ENCODE measurements around the gene HSPA4L.

Gene HSPA4L

GRCh38 chr4:127782275-127783025 lies at the start of gene HSPA4L:
Gene HSPA4L (plus strand): TSS chr4:127782322. CDS start chr4:127782551, 229 bp downstream.
- Histone ChIP-seq H3K4me1 (ENCODE audit: control insufficient read depth, insufficient read depth, low read length, unreplicated experiment) (peaks cover 8% of the 10 kb centered on the region), H2AFZ (ENCODE audit: low read length, unreplicated experiment) (peak within 1 kb of the TSS; percentile 91), H3K36me3 (ENCODE audit: insufficient read depth, low read length) (no peaks in the 10 kb centered on the region), H3K79me2 (ENCODE audit: control insufficient read depth, insufficient read depth, low read length, unreplicated experiment) (no peaks in the 10 kb centered on the region), H3K4me3 (ENCODE audit: low read depth, low read length) (peak within 1 kb of the TSS; percentile 96), H3K27me3 (ENCODE audit: insufficient read depth, low read length) (no peaks in the 10 kb centered on the region), H3K27ac (ENCODE audit: low read depth, low read length) (peak within 1 kb of the TSS; percentile 78)

DNA sequence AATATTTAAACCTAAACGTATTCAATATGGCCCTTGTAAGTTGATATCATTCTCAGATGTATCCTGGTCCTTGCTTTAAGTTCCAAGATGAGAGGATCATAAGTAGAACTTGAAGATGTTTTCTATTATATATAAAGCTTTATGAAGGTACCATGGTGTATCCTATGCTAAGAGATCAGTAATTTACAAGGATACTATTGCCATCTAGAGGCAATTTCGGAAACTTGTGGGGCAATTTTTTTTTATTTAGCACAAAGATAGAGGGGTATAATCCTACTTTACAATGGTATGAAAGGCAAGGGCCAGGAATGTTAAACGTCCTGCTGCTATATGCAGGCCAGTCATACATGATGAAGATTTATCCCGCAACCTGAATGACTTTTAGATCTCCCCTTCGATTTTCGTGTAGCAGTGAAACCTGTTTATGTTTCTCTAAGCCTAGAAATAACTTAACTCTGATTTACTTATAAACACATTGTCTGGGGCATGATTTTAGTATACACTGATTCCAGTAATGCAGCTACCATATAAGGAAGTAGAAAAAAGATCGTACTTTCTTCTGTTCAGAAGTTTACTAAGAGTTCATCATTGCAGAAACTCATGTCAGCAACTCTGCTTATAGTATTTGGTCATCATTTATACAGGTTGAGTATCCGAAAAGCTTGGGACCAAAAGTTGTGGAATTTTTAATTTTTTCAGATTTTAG lies 49.3 kb upstream of the HSPA4L start:
- Histone ChIP-seq H3K27ac (ENCODE audit: low read depth, low read length) (no peak overlapping the region), H2AFZ (ENCODE audit: low read length, unreplicated experiment) (peak overlapping the region; percentile 72), H3K79me2 (ENCODE audit: control insufficient read depth, insufficient read depth, low read length, unreplicated experiment) (no peaks in the 10 kb centered on the region), H3K27me3 (ENCODE audit: insufficient read depth, low read length) (no peaks in the 10 kb centered on the region), H3K4me1 (ENCODE audit: control insufficient read depth, insufficient read depth, low read length, unreplicated experiment) (no peaks in the 10 kb centered on the region), H3K4me3 (ENCODE audit: low read depth, low read length) (no peak overlapping the region), H3K36me3 (ENCODE audit: insufficient read depth, low read length) (no peaks in the 10 kb centered on the region)

- H2AFZ ChIP-seq (ENCODE audit: low read length, unreplicated experiment) = no peak overlapping the region
Observed at GRCh38 chr4:127734976-127735375, 47.1 kb upstream of the HSPA4L start.

GRCh38 chr4:127737295-127737694 lies 44.8 kb upstream of the HSPA4L start:
- no peak overlapping the region for H3K4me3 ChIP-seq (ENCODE audit: low read depth, low read length)
- no peaks in the 10 kb centered on the region for H3K36me3 ChIP-seq (ENCODE audit: insufficient read depth, low read length)
- no peaks in the 10 kb centered on the region for H3K27me3 ChIP-seq (ENCODE audit: insufficient read depth, low read length)
- no peak overlapping the region for H3K27ac ChIP-seq (ENCODE audit: low read depth, low read length)
- H2AFZ ChIP-seq (ENCODE audit: low read length, unreplicated experiment) = no peak overlapping the region
- no peaks in the 10 kb centered on the region for H3K79me2 ChIP-seq (ENCODE audit: control insufficient read depth, insufficient read depth, low read length, unreplicated experiment)
- no peaks in the 10 kb centered on the region for H3K4me1 ChIP-seq (ENCODE audit: control insufficient read depth, insufficient read depth, low read length, unreplicated experiment)

More at GRCh38 chr4:127734976-127735375, 47.1 kb upstream of the HSPA4L start:
- Histone ChIP-seq H3K27me3 (ENCODE audit: insufficient read depth, low read length) (no peaks in the 10 kb centered on the region), H3K4me1 (ENCODE audit: control insufficient read depth, insufficient read depth, low read length, unreplicated experiment) (no peaks in the 10 kb centered on the region), H3K27ac (ENCODE audit: low read depth, low read length) (no peak overlapping the region), H3K79me2 (ENCODE audit: control insufficient read depth, insufficient read depth, low read length, unreplicated experiment) (no peaks in the 10 kb centered on the region), H3K36me3 (ENCODE audit: insufficient read depth, low read length) (no peaks in the 10 kb centered on the region), H3K4me3 (ENCODE audit: low read depth, low read length) (no peak overlapping the region)

GRCh38 chr4:127741247-127741646 lies 40.9 kb upstream of the HSPA4L start:
- Histone ChIP-seq H3K27me3 (ENCODE audit: insufficient read depth, low read length) (no peaks in the 10 kb centered on the region), H3K36me3 (ENCODE audit: insufficient read depth, low read length) (no peaks in the 10 kb centered on the region), H3K4me1 (ENCODE audit: control insufficient read depth, insufficient read depth, low read length, unreplicated experiment) (no peaks in the 10 kb centered on the region), H3K27ac (ENCODE audit: low read depth, low read length) (no peak overlapping the region), H3K79me2 (ENCODE audit: control insufficient read depth, insufficient read depth, low read length, unreplicated experiment) (no peaks in the 10 kb centered on the region), H3K4me3 (ENCODE audit: low read depth, low read length) (no peak overlapping the region), H2AFZ (ENCODE audit: low read length, unreplicated experiment) (no peak overlapping the region)

DNA sequence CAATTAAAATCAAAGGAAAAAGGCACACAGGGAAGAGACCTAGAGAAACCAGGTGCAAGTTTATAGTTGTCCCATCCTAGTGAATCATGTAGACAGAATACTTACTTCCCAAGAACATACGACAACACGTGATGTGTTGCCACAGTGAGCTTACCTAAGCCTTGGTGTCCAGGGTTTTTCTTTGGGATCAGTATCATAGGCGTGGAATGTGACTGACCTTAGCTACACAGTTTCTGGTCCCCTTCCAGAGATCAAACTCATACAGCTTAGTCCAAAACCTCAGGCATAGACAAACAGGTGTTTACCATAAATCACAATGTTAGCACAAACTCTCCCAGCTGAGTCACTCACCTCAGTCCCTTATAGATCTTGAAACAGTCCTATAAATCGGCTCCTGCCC lies 34.2 kb upstream of the HSPA4L start:
- H3K27ac ChIP-seq (ENCODE audit: low read depth, low read length) = no peak overlapping the region
- H3K27me3 ChIP-seq (ENCODE audit: insufficient read depth, low read length) = no peaks in the 10 kb centered on the region
- no peaks in the 10 kb centered on the region for H3K4me1 ChIP-seq (ENCODE audit: control insufficient read depth, insufficient read depth, low read length, unreplicated experiment)
- H2AFZ ChIP-seq (ENCODE audit: low read length, unreplicated experiment) = no peak overlapping the region
- H3K4me3 ChIP-seq (ENCODE audit: low read depth, low read length) = no peak overlapping the region
- no peaks in the 10 kb centered on the region for H3K79me2 ChIP-seq (ENCODE audit: control insufficient read depth, insufficient read depth, low read length, unreplicated experiment)
- no peaks in the 10 kb centered on the region for H3K36me3 ChIP-seq (ENCODE audit: insufficient read depth, low read length)

DNA sequence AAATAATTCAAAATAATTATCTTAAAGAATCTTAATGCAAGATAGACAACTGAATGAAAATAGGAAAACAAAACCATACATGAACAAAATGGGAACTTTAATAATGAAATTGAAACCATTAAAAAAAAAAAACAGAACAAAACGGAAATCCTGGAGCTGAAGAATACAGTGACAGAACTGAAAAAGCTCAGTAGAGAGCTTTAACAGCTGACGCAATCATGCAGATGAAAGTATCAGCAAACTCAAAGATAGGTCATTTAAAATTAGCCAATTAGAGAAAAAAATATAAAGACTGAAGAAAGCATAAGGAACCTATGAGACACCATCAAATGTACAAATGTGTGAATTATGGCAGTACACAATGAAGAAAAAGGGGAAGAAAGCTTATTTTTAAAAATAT lies 33.2 kb upstream of the HSPA4L start:
- Histone ChIP-seq H3K4me1 (ENCODE audit: control insufficient read depth, insufficient read depth, low read length, unreplicated experiment) (no peaks in the 10 kb centered on the region), H3K79me2 (ENCODE audit: control insufficient read depth, insufficient read depth, low read length, unreplicated experiment) (no peaks in the 10 kb centered on the region), H3K27me3 (ENCODE audit: insufficient read depth, low read length) (no peaks in the 10 kb centered on the region), H3K27ac (ENCODE audit: low read depth, low read length) (no peak overlapping the region), H3K4me3 (ENCODE audit: low read depth, low read length) (no peak overlapping the region), H3K36me3 (ENCODE audit: insufficient read depth, low read length) (no peaks in the 10 kb centered on the region), H2AFZ (ENCODE audit: low read length, unreplicated experiment) (no peak overlapping the region)

GRCh38 chr4:127756906-127757305 lies 25.2 kb upstream of the HSPA4L start:
- Histone ChIP-seq H2AFZ (ENCODE audit: low read length, unreplicated experiment) (no peak overlapping the region), H3K4me3 (ENCODE audit: low read depth, low read length) (no peak overlapping the region), H3K27ac (ENCODE audit: low read depth, low read length) (no peak overlapping the region), H3K4me1 (ENCODE audit: control insufficient read depth, insufficient read depth, low read length, unreplicated experiment) (no peaks in the 10 kb centered on the region), H3K27me3 (ENCODE audit: insufficient read depth, low read length) (no peaks in the 10 kb centered on the region), H3K79me2 (ENCODE audit: control insufficient read depth, insufficient read depth, low read length, unreplicated experiment) (no peaks in the 10 kb centered on the region), H3K36me3 (ENCODE audit: insufficient read depth, low read length) (no peaks in the 10 kb centered on the region)

DNA sequence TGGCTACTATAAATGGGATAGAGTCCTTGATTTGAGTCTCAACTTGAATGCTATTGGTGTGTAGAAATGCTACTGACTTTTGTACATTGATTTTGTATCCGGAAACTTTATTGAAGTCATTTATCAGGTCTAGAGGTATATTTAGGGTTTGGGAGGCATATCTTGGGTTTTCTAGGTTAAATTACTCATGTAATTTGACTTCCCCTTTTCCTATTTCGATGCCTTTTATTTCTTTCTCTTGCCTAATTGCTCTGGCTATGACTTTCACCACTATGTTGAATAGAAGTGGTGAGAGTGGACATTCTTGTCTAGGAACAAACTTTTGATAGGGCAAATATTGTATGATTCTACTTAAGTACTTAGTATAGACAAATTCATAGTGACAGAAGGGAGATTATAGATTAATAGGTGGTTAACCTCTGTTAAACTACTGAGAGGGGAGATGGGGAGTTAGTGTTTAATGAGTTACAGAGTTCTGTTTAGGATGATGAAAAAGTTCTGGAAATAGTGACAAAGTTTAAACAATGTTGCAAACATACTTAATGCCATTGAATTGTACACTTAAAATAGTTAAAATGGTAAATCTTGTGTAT lies 22.8 kb upstream of the HSPA4L start:
- no peaks in the 10 kb centered on the region for H3K36me3 ChIP-seq (ENCODE audit: insufficient read depth, low read length)
- peak overlapping the region; percentile 5 for H2AFZ ChIP-seq (ENCODE audit: low read length, unreplicated experiment)
- H3K27me3 ChIP-seq (ENCODE audit: insufficient read depth, low read length) = no peaks in the 10 kb centered on the region
- no peaks in the 10 kb centered on the region for H3K79me2 ChIP-seq (ENCODE audit: control insufficient read depth, insufficient read depth, low read length, unreplicated experiment)
- no peak overlapping the region for H3K4me3 ChIP-seq (ENCODE audit: low read depth, low read length)
- no peaks in the 10 kb centered on the region for H3K4me1 ChIP-seq (ENCODE audit: control insufficient read depth, insufficient read depth, low read length, unreplicated experiment)
- no peak overlapping the region for H3K27ac ChIP-seq (ENCODE audit: low read depth, low read length)

- H3K4me3 ChIP-seq (ENCODE audit: low read depth, low read length) = no peak overlapping the region
- no peaks in the 10 kb centered on the region for H3K4me1 ChIP-seq (ENCODE audit: control insufficient read depth, insufficient read depth, low read length, unreplicated experiment)
- H3K79me2 ChIP-seq (ENCODE audit: control insufficient read depth, insufficient read depth, low read length, unreplicated experiment) = no peaks in the 10 kb centered on the region
- peak overlapping the region; percentile 5 for H2AFZ ChIP-seq (ENCODE audit: low read length, unreplicated experiment)
- no peak overlapping the region for H3K27ac ChIP-seq (ENCODE audit: low read depth, low read length)
- no peaks in the 10 kb centered on the region for H3K36me3 ChIP-seq (ENCODE audit: insufficient read depth, low read length)
- no peaks in the 10 kb centered on the region for H3K27me3 ChIP-seq (ENCODE audit: insufficient read depth, low read length)
Observed at GRCh38 chr4:127759893-127760292, 22.2 kb upstream of the HSPA4L start.
